Measurements from ENCODE around the gene IFT20. TPM values are rescaled to one million over a fixed set of nuclear protein-coding genes. Genes with fewer than 3 reads are reported as not detected.

IFT20 gene
- total and polyA plus RNA-seq, 9 of the 15 experiments (the other 6 are each of a cell fraction or from before 2014, with no cell fraction given) = 11.2 to 38.6 (median 20.1) TPM

GRCh38 chr17:28357061-28357900 is 22.0 kb upstream of the IFT20 start, which contains the start of gene POLDIP2 (continued):
- peak; percentile 67 to 97 (median 94) for TF ChIP-seq YY1 (IDR thresholded peaks at IDR 0.05; ENCODE audit: borderline replicate concordance in 1 of 3, control insufficient read depth in 1 of 3, extremely low read depth in 1 of 3, insufficient read depth in 3 of 3, insufficient read length in 1 of 3, insufficient replicate concordance in 2 of 3, low read depth in 1 of 3, low read length in 2 of 3)
- no peak for TF ChIP-seq SREBF2 (CRISPR knock-in tag; IDR thresholded peaks at IDR 0.05)
- peak; percentile 70 for TF ChIP-seq BHLHE40 (IDR thresholded peaks at IDR 0.05; ENCODE audit: low read length)
- peak; percentile 73 for TF ChIP-seq PCBP1 (IDR thresholded peaks at IDR 0.05; ENCODE audit: low read depth, low read length, poor library complexity, severe bottlenecking)
- no peak for TF ChIP-seq TSC22D4 (tag; IDR thresholded peaks at IDR 0.05)
- no peak for TF ChIP-seq ZNF407 (IDR thresholded peaks at IDR 0.05; ENCODE audit: low read depth)
- TF ChIP-seq ARID1B (IDR thresholded peaks at IDR 0.05) = no peak
- TF ChIP-seq MTA3 (IDR thresholded peaks at IDR 0.05; ENCODE audit: borderline replicate concordance) = 0 out of 2 replicates have a peak, but pooled peaks have one; percentile 37
- no peak for TF ChIP-seq ZNF354B (CRISPR knock-in tag; IDR thresholded peaks at IDR 0.05)
- no peak for TF ChIP-seq MYNN (IDR thresholded peaks at IDR 0.05)
- no peak for TF ChIP-seq MYNN (CRISPR knock-in tag; IDR thresholded peaks at IDR 0.05)
- TF ChIP-seq IRF9 (tag; IDR thresholded peaks at IDR 0.05) = no peak
- peak; percentile 66; the same call in 1 of the 2 replicates for TF ChIP-seq ESRRA (IDR thresholded peaks at IDR 0.05; ENCODE audit: borderline replicate concordance, low read depth)
- TF ChIP-seq THRA (IDR thresholded peaks at IDR 0.05) = no peak
- peak; percentile 91 for TF ChIP-seq RBBP5 (IDR thresholded peaks at IDR 0.05; ENCODE audit: borderline replicate concordance, insufficient read depth, low read length, poor library complexity, severe bottlenecking)
- TF ChIP-seq MXI1 (IDR thresholded peaks at IDR 0.05; ENCODE audit: low read depth, low read length) = no peak
- TF ChIP-seq RFX7 (CRISPR knock-in tag; IDR thresholded peaks at IDR 0.05) = no peak

Measured in K562 (cell line).